Measurements from ENCODE around the gene SNX6.
"Not testable (repeated sequence)": the region's sequence is repeated elsewhere in the genome, so short reads cannot be mapped to it uniquely, and the experiment has no call there.

SNX6 gene

DNA sequence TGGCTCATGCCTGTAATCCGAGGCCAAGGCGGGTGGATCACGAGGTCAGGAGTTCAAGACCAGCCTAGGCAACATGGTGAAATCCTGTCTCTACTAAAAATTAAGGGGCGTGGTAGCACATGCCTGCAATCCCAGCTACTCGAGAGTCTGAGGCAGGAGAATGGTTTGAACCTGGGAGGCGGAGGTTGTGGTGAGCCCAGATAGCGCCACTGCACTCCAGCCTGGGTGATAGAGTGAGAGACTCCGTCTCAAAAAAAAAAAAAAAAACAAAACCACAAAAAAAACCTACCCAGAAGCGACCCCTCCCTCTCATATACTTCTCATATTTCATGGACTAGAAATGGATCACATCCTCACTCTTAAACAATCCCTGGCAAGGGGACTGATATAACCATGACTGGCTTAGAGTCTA lies 4.4 kb upstream of the SNX6 start:
- not testable (repeated sequence) for H3K9me3 ChIP-seq (ENCODE audit: control insufficient read depth, low read length); H3K4me3 ChIP-seq (ENCODE audit: extremely low read depth, insufficient read depth, low read length, poor library complexity, severe bottlenecking); H3K4me1 ChIP-seq (ENCODE audit: control insufficient read depth, insufficient read depth, low read length, poor library complexity, severe bottlenecking); H3K36me3 ChIP-seq (ENCODE audit: control insufficient read depth, insufficient read depth, low read length); H3K27ac ChIP-seq (ENCODE audit: low read depth, low read length, severe bottlenecking)
- WGBS, 2 experiments (ENCODE audit: insufficient coverage in 2 of 2): 88% methylated on average over 6 of the region's 9 CpGs; no CpG with 5 or more reads in 1 of the 2 experiments

- no peak overlapping the region for H3K4me3 ChIP-seq (ENCODE audit: extremely low read depth, insufficient read depth, low read length, poor library complexity, severe bottlenecking)
- no peak overlapping the region for H3K27ac ChIP-seq (ENCODE audit: low read depth, low read length, severe bottlenecking)
- no peaks in the 10 kb centered on the region for H3K4me1 ChIP-seq (ENCODE audit: control insufficient read depth, insufficient read depth, low read length, poor library complexity, severe bottlenecking)
- 100% methylated on average over 1 of the region's 1 CpG; no CpG with 5 or more reads in 1 of the 2 experiments for WGBS, 2 experiments (ENCODE audit: insufficient coverage in 2 of 2)
- H3K36me3 ChIP-seq (ENCODE audit: control insufficient read depth, insufficient read depth, low read length): peaks cover under 1% of the 10 kb centered on the region
- H3K9me3 ChIP-seq (ENCODE audit: control insufficient read depth, low read length): no peaks in the 10 kb centered on the region
Measured at GRCh38 chr14:34633742-34634141, 3.8 kb upstream of the SNX6 start.

- Histone ChIP-seq H3K4me1 (ENCODE audit: control insufficient read depth, insufficient read depth, low read length, poor library complexity, severe bottlenecking) (no peaks in the 10 kb centered on the region), H3K36me3 (ENCODE audit: control insufficient read depth, insufficient read depth, low read length) (peaks cover 13% of the 10 kb centered on the region), H3K9me3 (ENCODE audit: control insufficient read depth, low read length) (no peaks in the 10 kb centered on the region), H3K27ac (ENCODE audit: low read depth, low read length, severe bottlenecking) (no peak overlapping the region), H3K4me3 (ENCODE audit: extremely low read depth, insufficient read depth, low read length, poor library complexity, severe bottlenecking) (no peak overlapping the region)
- 90 to 100% methylated on average over 1 to 2 of the region's 5 CpGs for WGBS, 2 experiments (ENCODE audit: insufficient coverage in 2 of 2)
Measured at GRCh38 chr14:34632411-34632978, 2.5 kb upstream of the SNX6 start.

GRCh38 chr14:34629344-34629656 lies 648 bp downstream of the SNX6 start:
- peak overlapping the region; percentile 10 for H3K27ac ChIP-seq (ENCODE audit: low read depth, low read length, severe bottlenecking)
- H3K9me3 ChIP-seq (ENCODE audit: control insufficient read depth, low read length): no peaks in the 10 kb centered on the region
- H3K36me3 ChIP-seq (ENCODE audit: control insufficient read depth, insufficient read depth, low read length): peaks cover 34% of the 10 kb centered on the region
- WGBS, 2 experiments (ENCODE audit: insufficient coverage in 2 of 2): 0 to 4% methylated on average over 3 to 8 of the region's 13 CpGs
- H3K4me3 ChIP-seq (ENCODE audit: extremely low read depth, insufficient read depth, low read length, poor library complexity, severe bottlenecking): peak overlapping the region; percentile 92
- H3K4me1 ChIP-seq (ENCODE audit: control insufficient read depth, insufficient read depth, low read length, poor library complexity, severe bottlenecking): no peaks in the 10 kb centered on the region

- H3K4me3 ChIP-seq (ENCODE audit: extremely low read depth, insufficient read depth, low read length, poor library complexity, severe bottlenecking): peak overlapping the region; percentile 92
- 50 to 72% methylated on average over 3 of the region's 5 CpGs for WGBS, 2 experiments (ENCODE audit: insufficient coverage in 2 of 2)
- H3K27ac ChIP-seq (ENCODE audit: low read depth, low read length, severe bottlenecking): no peak overlapping the region
- no peaks in the 10 kb centered on the region for H3K9me3 ChIP-seq (ENCODE audit: control insufficient read depth, low read length)
- H3K4me1 ChIP-seq (ENCODE audit: control insufficient read depth, insufficient read depth, low read length, poor library complexity, severe bottlenecking): no peaks in the 10 kb centered on the region
- peaks cover 40% of the 10 kb centered on the region for H3K36me3 ChIP-seq (ENCODE audit: control insufficient read depth, insufficient read depth, low read length)
Measured at GRCh38 chr14:34628681-34629135, 1.2 kb downstream of the SNX6 start.

DNA sequence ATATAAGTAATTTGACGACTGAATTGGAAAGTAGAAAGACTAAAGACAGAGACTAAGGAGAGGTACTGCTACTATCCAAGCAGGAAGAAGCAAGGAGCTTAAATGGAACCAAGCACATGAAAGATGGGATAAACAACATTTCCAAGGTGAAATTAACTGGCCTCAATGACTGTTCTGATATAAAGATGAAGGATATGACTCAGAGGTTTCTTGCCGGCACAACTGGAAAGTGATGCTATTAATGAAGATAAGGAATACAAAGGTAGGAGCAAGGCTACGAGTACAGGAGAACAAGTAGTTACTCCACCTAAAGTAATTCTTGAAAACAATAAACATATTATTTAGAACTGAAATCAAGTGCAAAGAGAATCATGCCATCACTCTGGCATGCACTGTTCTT lies 6.4 kb downstream of the SNX6 start:
- 100% methylated on average over 1 to 2 of the region's 3 CpGs for WGBS, 2 experiments (ENCODE audit: insufficient coverage in 2 of 2)
- Histone ChIP-seq H3K27ac (ENCODE audit: low read depth, low read length, severe bottlenecking) (no peak overlapping the region), H3K4me3 (ENCODE audit: extremely low read depth, insufficient read depth, low read length, poor library complexity, severe bottlenecking) (no peak overlapping the region), H3K4me1 (ENCODE audit: control insufficient read depth, insufficient read depth, low read length, poor library complexity, severe bottlenecking) (no peaks in the 10 kb centered on the region), H3K36me3 (ENCODE audit: control insufficient read depth, insufficient read depth, low read length) (peaks cover 75% of the 10 kb centered on the region), H3K9me3 (ENCODE audit: control insufficient read depth, low read length) (no peaks in the 10 kb centered on the region)

DNA sequence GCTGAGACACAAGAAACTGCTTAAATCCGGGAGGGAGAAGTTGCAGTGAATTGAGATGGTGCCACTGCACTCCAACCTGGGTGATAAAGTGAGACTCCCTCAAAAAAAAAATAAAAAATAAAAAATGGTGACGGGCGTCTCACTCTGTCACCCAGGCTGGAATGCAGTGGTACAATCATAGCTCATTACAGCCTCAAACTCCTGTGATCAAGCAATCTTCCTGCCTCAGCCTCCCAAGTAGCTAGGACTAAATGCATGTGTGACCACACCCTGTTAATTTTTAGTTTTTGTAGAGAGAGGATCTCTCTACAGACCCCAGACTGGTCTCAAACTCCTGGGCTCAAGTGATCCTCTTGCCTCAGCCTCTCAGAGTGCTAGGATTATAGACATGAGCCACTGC lies 9.1 kb downstream of the SNX6 start:
- H3K4me3 ChIP-seq (ENCODE audit: extremely low read depth, insufficient read depth, low read length, poor library complexity, severe bottlenecking): no peak overlapping the region
- no peaks in the 10 kb centered on the region for H3K9me3 ChIP-seq (ENCODE audit: control insufficient read depth, low read length)
- H3K4me1 ChIP-seq (ENCODE audit: control insufficient read depth, insufficient read depth, low read length, poor library complexity, severe bottlenecking): no peaks in the 10 kb centered on the region
- peaks cover 73% of the 10 kb centered on the region for H3K36me3 ChIP-seq (ENCODE audit: control insufficient read depth, insufficient read depth, low read length)
- WGBS, 2 experiments (ENCODE audit: insufficient coverage in 2 of 2): 100% methylated on average over 1 of the region's 3 CpGs; no CpG with 5 or more reads in 1 of the 2 experiments
- no peak overlapping the region for H3K27ac ChIP-seq (ENCODE audit: low read depth, low read length, severe bottlenecking)

DNA sequence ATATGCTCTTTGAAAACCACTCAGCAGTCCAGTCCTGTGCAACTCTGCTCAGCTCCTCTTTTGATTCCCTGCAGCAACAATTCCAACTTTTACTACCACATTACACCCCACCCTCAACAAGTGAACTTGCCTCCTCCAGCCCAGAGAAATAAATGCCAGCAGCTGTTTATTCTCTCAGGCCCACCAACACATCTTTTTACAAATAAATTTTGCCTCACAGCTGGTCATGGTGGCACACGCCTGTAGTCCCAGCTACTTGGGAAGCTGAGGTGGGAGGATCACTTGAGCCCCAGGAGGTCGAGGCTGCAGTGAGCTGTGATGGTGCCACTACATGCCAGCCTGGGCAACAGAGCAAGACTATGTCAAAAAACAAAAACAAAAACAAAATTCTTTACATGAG lies 9.8 kb downstream of the SNX6 start:
- peaks cover 67% of the 10 kb centered on the region for H3K36me3 ChIP-seq (ENCODE audit: control insufficient read depth, insufficient read depth, low read length)
- H3K9me3 ChIP-seq (ENCODE audit: control insufficient read depth, low read length): no peaks in the 10 kb centered on the region
- H3K4me3 ChIP-seq (ENCODE audit: extremely low read depth, insufficient read depth, low read length, poor library complexity, severe bottlenecking): no peak overlapping the region
- 100% methylated on average over 2 of the region's 2 CpGs for WGBS, 2 experiments (ENCODE audit: insufficient coverage in 2 of 2)
- no peak overlapping the region for H3K27ac ChIP-seq (ENCODE audit: low read depth, low read length, severe bottlenecking)
- no peaks in the 10 kb centered on the region for H3K4me1 ChIP-seq (ENCODE audit: control insufficient read depth, insufficient read depth, low read length, poor library complexity, severe bottlenecking)

GRCh38 chr14:34619471-34619870 lies 10.5 kb downstream of the SNX6 start:
- H3K9me3 ChIP-seq (ENCODE audit: control insufficient read depth, low read length): no peaks in the 10 kb centered on the region
- no peak overlapping the region for H3K4me3 ChIP-seq (ENCODE audit: extremely low read depth, insufficient read depth, low read length, poor library complexity, severe bottlenecking)
- H3K27ac ChIP-seq (ENCODE audit: low read depth, low read length, severe bottlenecking): no peak overlapping the region
- 100% methylated on average over 1 of the region's 3 CpGs for WGBS, 2 experiments (ENCODE audit: insufficient coverage in 2 of 2)
- no peaks in the 10 kb centered on the region for H3K4me1 ChIP-seq (ENCODE audit: control insufficient read depth, insufficient read depth, low read length, poor library complexity, severe bottlenecking)
- H3K36me3 ChIP-seq (ENCODE audit: control insufficient read depth, insufficient read depth, low read length): peaks cover 61% of the 10 kb centered on the region

- no peaks in the 10 kb centered on the region for H3K4me1 ChIP-seq (ENCODE audit: control insufficient read depth, insufficient read depth, low read length, poor library complexity, severe bottlenecking)
- no peaks in the 10 kb centered on the region for H3K9me3 ChIP-seq (ENCODE audit: control insufficient read depth, low read length)
- H3K36me3 ChIP-seq (ENCODE audit: control insufficient read depth, insufficient read depth, low read length): peaks cover 56% of the 10 kb centered on the region
- 100% methylated on average over 3 to 4 of the region's 6 CpGs for WGBS, 2 experiments (ENCODE audit: insufficient coverage in 2 of 2)
- H3K27ac ChIP-seq (ENCODE audit: low read depth, low read length, severe bottlenecking): no peak overlapping the region
- no peak overlapping the region for H3K4me3 ChIP-seq (ENCODE audit: extremely low read depth, insufficient read depth, low read length, poor library complexity, severe bottlenecking)
Measured at GRCh38 chr14:34616360-34616759, 13.6 kb downstream of the SNX6 start.

- no peak overlapping the region for H3K4me3 ChIP-seq (ENCODE audit: extremely low read depth, insufficient read depth, low read length, poor library complexity, severe bottlenecking)
Measured at GRCh38 chr14:34615507-34615906, 14.4 kb downstream of the SNX6 start.

More at GRCh38 chr14:34615507-34615906, 14.4 kb downstream of the SNX6 start:
- H3K27ac ChIP-seq (ENCODE audit: low read depth, low read length, severe bottlenecking): no peak overlapping the region
- 94 to 100% methylated on average over 2 to 4 of the region's 6 CpGs for WGBS, 2 experiments (ENCODE audit: insufficient coverage in 2 of 2)
- H3K36me3 ChIP-seq (ENCODE audit: control insufficient read depth, insufficient read depth, low read length): peaks cover 57% of the 10 kb centered on the region
- no peaks in the 10 kb centered on the region for H3K4me1 ChIP-seq (ENCODE audit: control insufficient read depth, insufficient read depth, low read length, poor library complexity, severe bottlenecking)
- H3K9me3 ChIP-seq (ENCODE audit: control insufficient read depth, low read length): no peaks in the 10 kb centered on the region
